Vagina (tissue), 2 donors: Measurements from ENCODE around the gene LTBP2. TPM values are rescaled to one million over a fixed set of nuclear protein-coding genes. Genes with fewer than 3 reads are reported as not detected.
A peak's percentile ranks its signal among the peaks of the same experiment; 100 is the strongest.

Experiments used
- DNase-seq, 2 donors: peaks; one replicate each; pipeline ENCODE4 v3.0.0-alpha.2; 2017; ENCODE audit errors: extremely low spot score in 2 of 2
- H3K27ac ChIP-seq: fragments of 200-600 bp; sonication (generic); one replicate; pipeline ENCODE4 v1.5.1; 2019
- H3K27me3 ChIP-seq: fragments of 200-600 bp; sonication (generic); one replicate; pipeline ENCODE4 v1.5.1; 2019
- H3K36me3 ChIP-seq, 2 donors: fragments of 200-600 bp; sonication (generic); one replicate each; pipeline ENCODE4 v1.5.1; 2017 to 2019
- H3K4me1 ChIP-seq: fragments of 200-600 bp; sonication (generic); one replicate; pipeline ENCODE4 v1.5.1; 2019
- H3K4me3 ChIP-seq, 2 donors: fragments of 200-600 bp; sonication (generic); 1 replicate in 1 of 2; 2 replicates in 1 of 2; pipeline ENCODE4 v1.5.1; 2016 to 2019
- H3K9me3 ChIP-seq: fragments of 200-600 bp; sonication (generic); one replicate; pipeline ENCODE4 v1.5.1; 2019
- POLR2A ChIP-seq, 2 donors: fragments of 450-650 bp; IDR thresholded peaks; one replicate each; pipeline ENCODE4 v1.6.1; 2017; ENCODE audit warnings: antibody characterized with exemption in 2 of 2, mild to moderate bottlenecking in 2 of 2, moderate library complexity in 2 of 2
- POLR2AphosphoS5 ChIP-seq, 2 donors: sonication (generic); formaldehyde crosslinking; IDR thresholded peaks; one replicate each; pipeline ENCODE4 v1.9.0; 2017; ENCODE audit warnings: antibody characterized with exemption in 2 of 2, mild to moderate bottlenecking in 2 of 2, low read depth in 1 of 2; ENCODE audit not compliant: insufficient read depth in 1 of 2
- intact Hi-C: fragments of 100-400 bp; cut with DNase I; formaldehyde crosslinking; loops from one replicate; pipeline ENCODE4 v1.15.1; 2023
- total RNA-seq: library from RNA; depleted of rRNA; stranded (reverse); fragments of >200 nt; gene quantifications from one replicate; pipeline ENCODE4 v1.2.3, GENCODE V29; 2016
- TF ChIP-seq, protein P1 (sequence below), 3 experiments: fragments of 450-650 bp in 2 of 3; fragments of 200-600 bp in 1 of 3; sonication (generic) in 1 of 3; IDR thresholded peaks; one replicate each; pipeline ENCODE4 v1.5.1; 2017 to 2019; ENCODE audit warnings: antibody characterized with exemption in 3 of 3, mild to moderate bottlenecking in 2 of 3, moderate library complexity in 2 of 3

LTBP2 gene
- total RNA-seq, 1 donor from 2014 or later = 52.5 TPM

DNA sequence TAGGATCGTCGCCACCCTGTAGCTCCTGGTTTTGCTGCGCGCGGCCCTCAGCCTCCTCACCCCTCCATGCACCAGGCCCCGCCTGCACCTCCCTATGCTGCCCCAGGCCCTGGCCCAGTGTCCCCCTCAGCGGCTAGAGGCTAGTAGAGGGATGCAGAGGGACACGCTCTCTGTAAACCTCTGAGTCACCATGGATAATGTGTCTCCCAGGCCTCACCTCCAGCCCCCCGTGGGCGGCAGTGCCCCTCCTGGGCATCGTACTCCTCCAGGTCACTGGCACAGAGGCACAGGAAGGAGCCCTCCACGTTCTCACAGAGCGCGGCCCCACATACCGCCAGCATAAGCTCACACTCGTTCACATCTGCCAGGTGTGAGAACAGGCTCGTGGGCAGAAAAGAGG lies 106.2 kb downstream of the LTBP2 start:
- no peak overlapping the region for H3K4me3 ChIP-seq
- no peak overlapping the region for H3K27ac ChIP-seq
- H3K36me3 ChIP-seq = peaks cover 0 to 13% of the 10 kb centered on the region in 2 donors
- peaks cover 7% of the 10 kb centered on the region for H3K4me1 ChIP-seq
- TF ChIP-seq, protein P1, sequence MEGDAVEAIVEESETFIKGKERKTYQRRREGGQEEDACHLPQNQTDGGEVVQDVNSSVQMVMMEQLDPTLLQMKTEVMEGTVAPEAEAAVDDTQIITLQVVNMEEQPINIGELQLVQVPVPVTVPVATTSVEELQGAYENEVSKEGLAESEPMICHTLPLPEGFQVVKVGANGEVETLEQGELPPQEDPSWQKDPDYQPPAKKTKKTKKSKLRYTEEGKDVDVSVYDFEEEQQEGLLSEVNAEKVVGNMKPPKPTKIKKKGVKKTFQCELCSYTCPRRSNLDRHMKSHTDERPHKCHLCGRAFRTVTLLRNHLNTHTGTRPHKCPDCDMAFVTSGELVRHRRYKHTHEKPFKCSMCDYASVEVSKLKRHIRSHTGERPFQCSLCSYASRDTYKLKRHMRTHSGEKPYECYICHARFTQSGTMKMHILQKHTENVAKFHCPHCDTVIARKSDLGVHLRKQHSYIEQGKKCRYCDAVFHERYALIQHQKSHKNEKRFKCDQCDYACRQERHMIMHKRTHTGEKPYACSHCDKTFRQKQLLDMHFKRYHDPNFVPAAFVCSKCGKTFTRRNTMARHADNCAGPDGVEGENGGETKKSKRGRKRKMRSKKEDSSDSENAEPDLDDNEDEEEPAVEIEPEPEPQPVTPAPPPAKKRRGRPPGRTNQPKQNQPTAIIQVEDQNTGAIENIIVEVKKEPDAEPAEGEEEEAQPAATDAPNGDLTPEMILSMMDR (IDR thresholded peaks at IDR 0.05) = no peak
- TF ChIP-seq POLR2AphosphoS5 (IDR thresholded peaks at IDR 0.05; ENCODE audit: insufficient read depth in 1 of 2, low read depth in 1 of 2) (no peak), POLR2A (IDR thresholded peaks at IDR 0.05) (no peak)
- intact Hi-C loops = no loop called here
- DNase-seq = no peak
- H3K9me3 ChIP-seq = no peaks in the 10 kb centered on the region
- no peaks in the 10 kb centered on the region for H3K27me3 ChIP-seq

DNA sequence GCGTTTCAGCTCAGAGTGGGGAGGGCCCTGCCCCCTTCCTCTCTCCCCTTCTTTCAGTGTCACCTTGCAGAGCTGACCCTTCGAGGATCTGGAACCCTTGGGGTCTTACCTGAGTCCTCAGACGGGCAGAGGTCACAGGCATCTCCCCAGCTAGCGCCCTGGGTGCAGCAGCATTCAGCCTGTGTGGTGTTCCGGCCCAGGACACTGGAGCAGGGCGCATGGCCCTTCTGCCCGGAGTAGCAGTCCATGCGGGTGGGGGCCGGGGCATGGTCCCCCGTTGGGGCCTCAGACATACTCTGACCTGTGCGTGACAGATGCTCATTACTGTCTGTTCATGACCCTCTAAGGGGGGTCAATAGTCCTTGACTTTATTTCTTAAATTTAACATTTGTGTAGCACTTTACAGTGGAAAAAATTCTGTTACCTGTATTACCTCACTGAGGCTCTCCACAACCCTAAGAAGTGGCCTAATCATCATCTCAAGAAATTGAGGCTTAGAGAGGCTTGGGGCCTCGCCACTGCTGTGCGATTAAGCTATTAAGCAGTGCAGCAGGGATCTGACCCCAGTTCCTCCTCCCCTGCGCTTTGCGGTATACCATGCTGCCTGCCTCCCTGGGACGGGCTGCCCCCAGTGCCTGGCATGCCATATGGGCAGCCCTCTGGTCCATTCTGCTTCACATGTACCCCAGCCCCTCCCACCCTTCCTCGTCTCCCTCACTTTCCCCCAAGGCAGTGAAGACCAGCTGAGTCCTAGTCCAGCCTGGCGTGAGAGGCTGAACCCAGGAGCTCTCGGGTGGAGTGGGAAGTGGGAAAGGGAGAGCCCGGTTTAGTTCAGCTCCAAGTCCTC lies 106.9 kb downstream of the LTBP2 start:
- no peaks in the 10 kb centered on the region for H3K27me3 ChIP-seq
- H3K36me3 ChIP-seq = peaks cover 0 to 13% of the 10 kb centered on the region in 2 donors
- H3K4me3 ChIP-seq = no peak overlapping the region
- H3K9me3 ChIP-seq = no peaks in the 10 kb centered on the region
- H3K27ac ChIP-seq = no peak overlapping the region
- peaks cover 7% of the 10 kb centered on the region for H3K4me1 ChIP-seq
- intact Hi-C loops = no loop called here
- TF ChIP-seq POLR2A (IDR thresholded peaks at IDR 0.05) = no peak
- no peak for TF ChIP-seq POLR2AphosphoS5 (IDR thresholded peaks at IDR 0.05; ENCODE audit: insufficient read depth in 1 of 2, low read depth in 1 of 2)
- TF ChIP-seq, protein P1 (IDR thresholded peaks at IDR 0.05) = no peak
- peak in 1 of 2 donors; percentile 70 for DNase-seq

DNA sequence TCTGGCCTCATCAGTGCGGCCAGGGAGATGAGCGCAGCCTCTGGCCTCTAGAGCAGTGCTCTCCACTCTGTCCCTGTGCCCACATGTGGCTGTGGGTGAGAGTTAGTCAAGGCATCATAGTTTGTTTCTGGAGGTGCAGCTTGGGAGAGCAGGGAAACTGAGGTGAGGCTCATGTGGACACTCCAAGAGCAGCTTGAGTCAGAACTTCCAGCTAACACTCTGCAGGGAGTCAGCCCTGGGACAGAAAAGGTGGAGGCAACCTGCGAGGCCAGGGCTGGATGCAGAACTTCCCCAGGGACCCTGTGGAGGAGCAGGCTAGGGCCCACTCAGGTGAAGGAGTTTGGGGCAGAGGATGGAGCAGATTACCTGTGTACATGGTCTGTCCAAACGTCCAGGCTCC lies 107.6 kb downstream of the LTBP2 start:
- Histone ChIP-seq H3K36me3 (peaks cover 0 to 7% of the 10 kb centered on the region in 2 donors), H3K4me3 (no peak overlapping the region), H3K4me1 (peaks cover 7% of the 10 kb centered on the region), H3K9me3 (no peaks in the 10 kb centered on the region), H3K27ac (no peak overlapping the region), H3K27me3 (no peaks in the 10 kb centered on the region)
- TF ChIP-seq, protein P1 (IDR thresholded peaks at IDR 0.05) = no peak
- no peak for TF ChIP-seq POLR2AphosphoS5 (IDR thresholded peaks at IDR 0.05; ENCODE audit: insufficient read depth in 1 of 2, low read depth in 1 of 2)
- TF ChIP-seq POLR2A (IDR thresholded peaks at IDR 0.05) = no peak
- intact Hi-C loops = no loop called here
- peak in 1 of 2 donors; percentile 94 for DNase-seq

DNA sequence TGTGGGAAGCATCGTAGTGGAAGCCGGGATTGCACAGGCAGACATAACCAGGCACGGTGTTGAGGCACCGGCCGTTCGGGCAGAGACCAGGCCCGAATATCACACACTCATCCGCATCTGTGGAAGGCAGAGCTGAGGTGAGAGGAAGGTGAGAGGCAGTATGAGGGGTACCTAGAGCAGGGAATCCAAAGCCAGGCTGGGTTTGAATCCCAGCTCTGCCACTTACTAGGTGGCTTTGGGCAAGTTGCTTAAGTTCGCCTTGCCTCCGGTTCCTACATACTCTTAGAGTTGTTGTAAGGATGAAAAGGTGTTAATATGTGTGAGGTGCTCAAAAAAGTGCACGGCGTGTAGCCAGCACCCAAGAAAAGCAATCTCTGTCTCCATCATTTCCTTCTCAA lies 108.1 kb downstream of the LTBP2 start:
- Histone ChIP-seq H3K27me3 (no peaks in the 10 kb centered on the region), H3K36me3 (peaks cover 0 to 5% of the 10 kb centered on the region in 2 donors), H3K4me1 (peaks cover 7% of the 10 kb centered on the region), H3K4me3 (no peak overlapping the region), H3K27ac (no peak overlapping the region), H3K9me3 (no peaks in the 10 kb centered on the region)
- TF ChIP-seq, protein P1 (IDR thresholded peaks at IDR 0.05) = no peak
- no peak for TF ChIP-seq POLR2A (IDR thresholded peaks at IDR 0.05)
- intact Hi-C loops = no loop called here
- peak in 1 of 2 donors; percentile 25 for DNase-seq

DNA sequence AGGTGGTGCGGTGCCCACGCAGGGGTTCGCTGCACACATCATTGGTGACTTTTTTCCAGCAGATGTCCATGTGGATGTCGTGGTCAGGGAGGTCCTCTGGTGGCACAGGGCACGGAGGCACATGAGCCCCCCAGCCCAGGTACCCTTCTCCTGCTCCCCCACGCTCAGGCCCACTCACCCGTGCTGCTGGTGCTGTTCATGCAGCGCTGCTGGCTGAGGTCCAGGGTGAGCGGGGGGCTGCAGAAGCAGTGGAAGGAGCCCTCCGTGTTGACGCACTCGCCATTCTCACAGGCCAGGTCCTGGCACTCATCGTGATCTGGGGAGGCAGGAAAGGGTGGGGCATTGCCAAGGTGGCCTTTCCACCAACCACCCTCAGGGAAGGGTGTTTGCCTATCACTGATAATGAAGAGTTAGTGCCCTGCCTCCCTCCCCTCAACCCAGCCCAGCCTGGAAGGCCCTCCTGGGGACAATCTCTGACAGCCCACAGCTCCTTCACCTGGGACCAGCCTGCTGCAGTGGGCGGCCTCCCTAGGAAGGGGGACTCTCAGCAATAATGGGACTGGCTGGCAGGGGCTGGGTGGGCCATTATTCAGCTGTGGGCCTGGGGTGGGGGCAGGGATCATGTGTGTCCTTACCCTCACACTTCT lies 108.6 kb downstream of the LTBP2 start:
- H3K36me3 ChIP-seq = peaks cover 0 to 3% of the 10 kb centered on the region in 2 donors
- peak; percentile 52 to 58 for DNase-seq
- no peak overlapping the region for H3K27ac ChIP-seq
- intact Hi-C loops = no loop called here
- H3K9me3 ChIP-seq = no peaks in the 10 kb centered on the region
- H3K27me3 ChIP-seq = no peaks in the 10 kb centered on the region
- TF ChIP-seq POLR2A (IDR thresholded peaks at IDR 0.05) (no peak), POLR2AphosphoS5 (IDR thresholded peaks at IDR 0.05; ENCODE audit: insufficient read depth in 1 of 2, low read depth in 1 of 2) (no peak)
- TF ChIP-seq, protein P1 (IDR thresholded peaks at IDR 0.05) = no peak
- H3K4me3 ChIP-seq = no peak overlapping the region
- H3K4me1 ChIP-seq = peaks cover 7% of the 10 kb centered on the region
